ENCODE results near the gene PRDX6.
"Not testable (repeated sequence)": the region's sequence is repeated elsewhere in the genome, so short reads cannot be mapped to it uniquely, and the experiment has no call there.

Gene PRDX6, protein sequence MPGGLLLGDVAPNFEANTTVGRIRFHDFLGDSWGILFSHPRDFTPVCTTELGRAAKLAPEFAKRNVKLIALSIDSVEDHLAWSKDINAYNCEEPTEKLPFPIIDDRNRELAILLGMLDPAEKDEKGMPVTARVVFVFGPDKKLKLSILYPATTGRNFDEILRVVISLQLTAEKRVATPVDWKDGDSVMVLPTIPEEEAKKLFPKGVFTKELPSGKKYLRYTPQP

DNA sequence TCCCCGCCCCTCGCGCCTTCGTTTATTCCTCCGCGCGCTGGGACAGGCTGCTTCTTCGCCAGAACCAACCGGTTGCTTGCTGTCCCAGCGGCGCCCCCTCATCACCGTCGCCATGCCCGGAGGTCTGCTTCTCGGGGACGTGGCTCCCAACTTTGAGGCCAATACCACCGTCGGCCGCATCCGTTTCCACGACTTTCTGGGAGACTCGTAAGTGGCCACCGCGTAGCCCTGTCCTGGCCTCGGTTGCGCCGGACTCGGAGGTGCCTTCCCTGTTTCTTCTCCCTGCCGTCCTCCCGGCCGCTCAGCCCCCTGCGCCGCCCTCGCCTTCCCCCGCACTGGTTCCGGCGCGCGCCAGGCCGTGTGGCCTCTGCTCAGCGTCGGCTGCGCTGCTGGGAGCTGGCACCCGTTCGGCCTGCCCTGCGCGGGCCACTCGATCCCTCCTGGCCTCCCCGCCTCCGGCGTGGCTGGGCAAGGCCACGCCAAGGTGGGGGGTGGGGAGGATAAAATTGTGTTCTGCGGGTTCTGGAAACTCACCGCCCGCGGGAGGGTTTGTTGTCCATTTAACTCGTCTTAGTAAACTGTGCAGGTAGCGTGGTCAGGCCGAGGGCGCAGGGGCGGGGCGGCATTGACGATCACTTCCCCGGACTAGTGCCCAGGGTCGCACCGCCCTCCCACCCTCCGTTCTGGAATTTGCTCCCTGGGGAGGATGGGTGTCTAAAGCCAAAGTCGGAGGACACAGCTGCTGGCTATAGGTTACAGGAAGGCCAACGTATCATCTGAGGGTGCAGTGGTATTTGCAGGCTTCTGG lies at the start of gene PRDX6:
Gene PRDX6 (plus strand): TSS at position 50 of the 808 bp plus-strand sequence. CDS start 63 bp downstream, at position 113.
- peak in 42 of 51 donors; percentile 36 to 98 (median 84) for DNase-seq

DNA sequence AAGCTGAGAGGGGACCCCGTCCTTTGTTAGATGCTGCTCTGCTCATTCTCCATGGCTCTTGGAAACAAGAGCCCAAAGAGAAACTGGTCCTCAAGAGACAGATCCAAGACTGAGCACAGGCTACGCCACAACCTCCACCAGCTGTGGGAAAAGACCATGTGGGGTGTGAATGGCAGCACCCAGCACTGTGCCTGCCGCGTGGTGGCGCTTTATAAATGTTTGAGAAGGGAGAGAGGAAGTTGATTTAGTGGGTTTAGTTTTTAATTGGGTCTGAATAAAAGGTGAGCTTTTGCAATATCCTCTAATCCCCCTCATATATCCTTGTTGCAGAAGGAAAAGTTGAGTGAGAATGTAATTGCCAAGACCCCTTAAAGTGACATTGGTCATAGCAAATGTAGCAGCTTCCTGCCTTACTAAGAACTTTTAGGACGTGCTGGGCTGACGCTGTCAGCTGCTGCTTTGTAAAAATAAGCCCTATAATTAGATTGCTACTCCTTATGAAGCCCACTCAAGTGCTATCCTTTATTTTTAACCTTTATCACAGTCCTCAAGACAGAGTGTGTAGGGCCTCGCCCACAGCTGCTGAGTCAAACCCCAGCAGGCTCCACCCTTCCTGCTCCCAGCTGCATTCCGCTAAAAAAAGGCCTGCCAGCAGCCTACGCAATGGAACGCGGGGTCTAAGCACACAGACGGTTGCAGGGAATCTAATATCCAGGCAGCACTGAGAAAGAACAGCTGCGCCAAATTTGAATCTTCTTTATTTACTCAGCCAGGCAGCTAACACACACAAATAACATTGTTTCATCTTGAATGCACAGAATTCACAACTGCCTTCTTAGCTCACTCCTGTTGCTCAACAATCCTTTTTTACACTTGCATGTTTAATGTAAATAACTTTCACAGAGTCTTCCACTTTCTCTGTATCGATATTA lies 47.4 kb upstream of the PRDX6 start:
- DNase-seq = peak in 47 of 51 donors; percentile 6 to 88 (median 47)

DNA sequence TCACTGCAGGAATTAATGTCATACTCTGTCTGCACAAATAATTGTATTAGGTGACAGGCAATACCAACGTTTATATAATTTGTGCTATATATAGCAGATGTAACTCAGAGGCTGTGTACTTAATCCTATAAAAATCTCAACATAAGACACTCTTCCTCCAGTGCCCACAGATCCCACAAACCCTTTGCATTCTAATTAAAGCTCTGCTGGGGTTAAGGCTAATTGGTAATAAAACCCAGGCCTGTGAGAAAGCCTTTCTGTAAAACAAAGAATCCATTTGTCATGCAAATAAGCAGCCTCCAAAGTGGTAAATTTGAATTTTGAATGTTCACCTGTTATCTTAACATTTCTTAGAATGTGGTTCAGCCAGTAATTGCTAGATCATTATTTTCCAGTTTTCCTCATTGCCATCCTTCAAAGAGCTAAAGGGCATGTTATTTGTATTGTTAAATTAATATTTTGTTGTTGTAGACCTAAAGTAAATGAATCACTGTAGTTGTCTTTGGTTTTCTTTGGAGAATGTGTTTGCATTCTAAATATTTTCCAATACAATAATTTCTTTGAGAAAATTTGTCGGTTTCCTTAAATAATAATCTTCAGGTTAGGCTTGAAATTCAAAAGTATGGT lies 46.3 kb upstream of the PRDX6 start:
- DNase-seq = no peak

DNA sequence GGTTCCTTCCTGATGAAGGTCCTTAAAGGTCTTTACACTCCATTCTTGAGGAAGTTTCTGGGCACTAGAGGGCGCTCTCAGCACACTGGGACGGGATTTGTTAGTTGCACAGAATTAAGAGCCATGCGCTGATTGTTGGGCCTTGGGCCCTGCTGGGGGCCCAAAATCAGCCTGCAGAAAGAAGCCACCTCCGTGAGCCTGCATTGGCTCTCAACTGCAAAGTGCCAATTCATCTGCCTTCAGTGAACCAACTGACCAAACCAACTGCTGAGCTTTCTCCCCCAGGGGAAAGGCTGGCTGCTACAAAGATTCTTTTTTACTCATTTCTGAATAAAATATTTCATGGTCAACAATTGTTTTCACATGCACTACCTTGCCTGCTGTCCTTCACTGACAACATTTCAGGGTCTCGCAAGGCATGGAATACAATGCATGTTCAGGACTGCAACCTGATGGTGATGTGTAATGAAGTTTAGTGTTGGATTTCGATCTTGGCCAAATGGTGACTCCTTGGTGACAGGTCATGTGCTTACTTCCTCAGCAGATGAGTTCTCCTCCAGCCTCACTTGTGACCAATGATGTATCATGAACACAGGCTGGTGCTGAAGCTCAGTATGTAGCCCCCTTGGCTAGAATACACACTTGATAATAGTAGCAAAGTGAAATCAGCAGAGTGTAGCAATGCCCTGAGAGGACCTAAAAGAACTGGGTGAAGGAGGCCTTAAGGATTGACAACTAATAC lies 45.7 kb upstream of the PRDX6 start:
- DNase-seq = peak in 49 of 51 donors; percentile 7 to 98 (median 63)

DNA sequence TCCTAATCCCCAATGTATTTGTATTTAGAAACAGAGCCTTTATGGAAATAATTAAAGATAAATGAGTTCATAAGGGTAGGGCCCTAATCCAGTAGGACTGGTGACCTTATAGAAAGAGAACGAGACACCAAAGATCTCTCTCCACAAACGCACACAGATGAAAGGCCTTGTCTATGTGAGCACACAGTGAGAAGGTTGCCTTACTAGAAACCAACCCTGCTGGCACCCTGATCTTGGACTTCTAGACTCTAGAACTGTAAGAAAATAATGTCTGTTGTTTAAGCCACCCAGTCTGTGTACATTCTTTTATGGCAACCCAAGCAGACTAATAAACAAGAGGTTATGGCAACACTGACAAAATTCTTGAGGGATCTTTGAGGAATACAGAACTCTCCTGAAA lies 44.8 kb upstream of the PRDX6 start:
- no peak for DNase-seq

DNA sequence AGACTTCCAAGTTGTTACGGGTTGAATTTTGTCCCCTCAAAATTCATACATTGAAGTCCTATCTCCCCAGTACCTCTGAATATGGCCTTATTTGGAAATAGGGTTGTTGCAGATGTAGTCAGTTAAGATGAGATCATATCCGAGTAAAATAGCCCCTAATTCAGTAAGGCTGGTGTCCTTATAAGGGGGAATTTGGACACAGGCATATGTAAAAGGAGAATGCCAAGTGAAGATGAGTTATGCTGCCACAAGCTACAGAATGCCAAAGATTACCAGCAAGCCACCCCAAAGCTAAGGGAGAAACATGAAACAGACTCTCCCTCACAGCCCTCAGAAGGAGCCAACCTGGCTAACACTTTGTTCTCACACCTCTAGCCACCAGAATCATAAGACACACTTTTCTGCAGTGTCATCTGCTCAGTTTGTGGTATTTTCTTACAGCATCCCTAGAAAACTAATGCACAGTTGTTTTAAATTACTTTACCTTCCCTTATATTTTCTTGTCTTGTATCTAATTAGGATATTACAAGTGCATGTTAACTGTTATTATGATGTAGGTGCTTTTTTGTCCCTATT lies 43.3 kb upstream of the PRDX6 start:
- DNase-seq = no peak

DNA sequence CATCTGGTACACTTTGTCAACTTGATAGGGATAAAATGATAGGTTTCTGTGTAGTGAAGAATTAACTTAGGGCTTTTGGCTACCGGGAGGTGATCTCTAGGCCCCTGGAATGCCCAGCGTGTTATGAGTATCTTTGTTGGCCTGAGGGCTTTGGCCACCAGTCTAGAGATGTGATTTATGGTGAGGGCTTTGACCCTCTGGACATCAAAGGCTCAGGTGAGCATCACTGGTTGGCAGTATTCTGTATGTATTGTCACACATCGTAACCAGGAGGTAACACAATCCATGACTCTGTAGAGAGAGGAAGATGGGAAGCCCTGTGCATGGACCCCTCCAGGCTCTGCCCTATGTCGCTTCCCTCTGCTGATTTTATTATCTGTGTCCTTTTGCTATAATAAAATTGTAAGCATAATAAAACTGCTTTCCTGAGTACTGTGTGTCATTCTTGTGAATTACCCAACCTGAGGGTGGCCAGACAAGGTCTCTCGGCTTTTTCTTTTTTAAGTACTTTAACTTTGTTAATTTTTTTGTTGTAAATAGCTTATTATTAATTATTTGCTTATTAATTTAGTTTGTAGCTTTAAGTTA lies 40.2 kb upstream of the PRDX6 start:
- DNase-seq = no peak

DNA sequence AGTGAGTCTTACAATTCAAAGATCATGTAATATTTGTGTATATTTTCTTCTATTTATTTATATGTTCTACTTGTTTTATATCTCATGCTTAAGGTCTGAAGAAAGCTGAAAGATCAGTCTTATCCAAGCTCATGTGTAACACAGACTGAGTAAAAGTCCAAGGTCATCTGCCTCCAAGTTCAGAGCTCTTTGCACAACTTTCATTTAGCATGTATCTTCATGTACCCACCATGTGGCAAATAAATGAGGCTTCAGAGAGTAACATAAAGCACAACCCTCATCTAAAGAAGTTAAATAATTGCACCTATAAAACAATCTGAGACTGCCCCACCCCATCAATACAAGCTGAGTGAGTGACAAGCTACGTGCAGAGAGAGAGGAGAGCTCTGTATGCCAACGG lies 38.5 kb upstream of the PRDX6 start:
- DNase-seq = no peak

DNA sequence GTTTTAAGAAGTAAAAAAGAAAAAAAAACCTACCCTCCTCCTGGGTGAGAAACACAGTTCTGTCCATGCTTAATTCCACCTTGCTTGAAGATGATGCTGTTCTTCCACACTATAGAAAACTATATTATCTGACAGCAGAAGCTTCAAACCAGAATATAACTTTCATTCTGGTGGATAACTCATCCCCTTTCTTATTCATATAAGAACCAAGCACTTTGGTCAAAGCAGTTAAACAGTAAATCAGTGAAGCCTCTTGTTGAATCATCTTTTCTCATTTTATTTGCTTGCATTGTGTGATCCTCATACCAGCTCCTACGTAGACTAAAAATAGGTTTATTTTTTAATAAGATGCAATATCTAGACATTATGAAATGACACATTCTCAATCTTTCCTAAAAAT lies 36.7 kb upstream of the PRDX6 start:
- no peak for DNase-seq

DNA sequence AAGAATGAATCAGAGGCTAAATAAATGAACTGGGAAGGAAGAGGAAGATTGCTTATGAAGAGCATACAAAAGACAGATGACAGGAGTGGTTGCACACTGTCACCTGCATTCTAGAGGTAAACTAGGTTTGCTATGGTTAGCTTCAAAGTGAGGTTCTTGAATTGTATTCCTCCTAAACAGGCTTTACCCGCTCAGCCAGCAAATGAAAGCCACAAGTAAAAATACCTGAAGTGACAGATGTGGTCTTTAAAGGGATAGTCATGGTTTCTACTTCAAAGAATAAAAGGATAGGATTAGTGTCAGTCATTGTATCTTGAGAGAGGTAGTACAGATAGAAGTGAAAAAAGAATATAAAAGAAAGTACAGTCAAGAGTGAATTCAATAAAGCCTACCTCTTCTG lies 32.4 kb upstream of the PRDX6 start:
- DNase-seq = no peak

DNA sequence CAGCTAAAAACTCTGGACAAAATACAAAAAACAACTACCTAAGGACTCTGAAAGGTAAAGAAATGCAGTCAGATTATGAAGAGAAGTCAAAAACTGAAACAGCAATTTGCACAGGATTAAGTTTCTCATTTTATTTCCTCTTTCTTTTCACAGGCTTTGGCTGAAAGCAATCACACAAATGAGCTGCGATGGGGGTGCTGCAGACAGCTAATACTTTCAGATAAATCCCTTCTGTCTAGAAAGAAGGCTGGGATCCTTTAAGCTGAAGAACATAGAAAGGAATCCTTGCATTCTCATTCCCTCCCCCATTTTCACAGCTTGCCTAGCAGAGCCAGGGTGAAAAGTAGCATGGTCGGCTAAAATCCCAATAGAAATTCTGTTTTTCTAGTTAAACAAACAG lies 32.0 kb upstream of the PRDX6 start:
- DNase-seq = no peak

DNA sequence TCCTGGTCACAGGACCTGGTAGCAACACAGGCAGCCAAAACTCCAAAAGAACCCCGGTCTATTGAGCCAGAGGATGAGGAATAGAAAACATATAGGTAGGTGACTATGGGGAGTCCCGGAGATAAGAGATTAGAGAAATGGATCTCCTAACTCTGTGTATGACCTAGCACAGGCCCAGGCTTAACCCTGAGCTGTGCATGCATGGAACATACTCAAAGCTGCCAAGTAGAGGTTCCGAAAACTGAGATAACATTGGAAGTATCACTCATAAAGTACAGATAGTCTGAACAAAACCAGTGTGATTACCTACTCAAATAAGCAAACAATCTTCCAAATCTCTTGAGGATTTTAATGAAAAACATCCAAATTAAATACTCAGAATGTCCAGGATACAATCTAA lies 31.5 kb upstream of the PRDX6 start:
- no peak for DNase-seq

DNA sequence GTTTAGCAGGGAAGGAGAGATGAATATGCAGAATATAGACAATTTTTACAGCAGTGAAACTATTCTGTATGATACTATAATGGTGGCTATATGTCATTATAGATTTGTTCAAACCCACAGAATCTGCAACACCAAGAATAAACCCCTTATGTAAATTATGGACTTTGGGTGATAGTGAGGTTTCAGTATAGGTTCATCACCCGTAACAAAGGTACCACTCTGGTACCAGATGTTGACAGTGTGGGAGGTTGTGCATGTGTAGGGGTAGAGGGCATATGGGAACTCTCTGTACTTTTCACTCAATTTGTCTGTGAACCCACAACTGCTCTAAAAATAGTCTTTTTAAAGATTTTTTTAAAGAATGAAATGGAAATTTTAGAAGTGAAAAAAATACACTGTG lies 29.9 kb upstream of the PRDX6 start:
- no peak for DNase-seq

DNA sequence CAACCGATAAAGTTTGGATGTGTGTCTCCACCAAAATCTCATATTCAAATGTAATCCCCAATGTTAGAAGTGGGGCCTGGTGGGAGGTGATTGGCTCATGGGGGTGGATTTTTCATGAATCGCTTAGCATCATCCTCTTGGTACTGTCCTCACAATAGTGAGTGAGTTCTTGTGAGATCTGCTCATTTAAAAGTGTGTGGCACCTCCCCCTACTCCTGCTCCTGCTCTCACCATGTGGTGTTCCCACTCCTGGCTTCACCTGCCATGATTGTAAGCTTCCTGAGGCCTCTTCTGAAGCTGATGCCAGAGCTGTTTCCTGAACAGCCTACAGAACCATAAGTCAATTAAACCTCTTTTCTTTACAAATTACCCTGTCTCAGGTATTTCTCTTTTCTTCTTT lies 28.2 kb upstream of the PRDX6 start:
- no peak for DNase-seq

DNA sequence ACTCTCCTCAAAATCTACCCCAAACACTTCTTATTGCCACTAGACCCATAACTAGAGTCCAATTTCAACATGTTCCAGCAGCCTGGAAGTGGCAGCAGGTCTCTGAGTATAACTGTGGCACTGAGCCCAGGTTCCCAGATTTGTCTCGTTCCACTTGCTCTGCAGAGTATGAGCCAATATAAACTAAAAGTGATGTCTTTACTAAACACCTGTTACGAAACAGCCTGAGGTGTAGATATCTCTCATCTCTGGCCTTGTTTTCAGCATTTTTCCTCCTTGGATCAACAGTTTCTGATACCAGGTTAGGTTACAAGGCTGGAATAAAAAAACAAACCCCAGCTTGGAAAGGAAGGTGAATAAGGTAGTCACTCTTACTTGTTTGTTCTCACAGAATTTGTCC lies 25.2 kb upstream of the PRDX6 start:
- peak in 9 of 51 donors; percentile 5 to 31 (median 19) for DNase-seq

DNA sequence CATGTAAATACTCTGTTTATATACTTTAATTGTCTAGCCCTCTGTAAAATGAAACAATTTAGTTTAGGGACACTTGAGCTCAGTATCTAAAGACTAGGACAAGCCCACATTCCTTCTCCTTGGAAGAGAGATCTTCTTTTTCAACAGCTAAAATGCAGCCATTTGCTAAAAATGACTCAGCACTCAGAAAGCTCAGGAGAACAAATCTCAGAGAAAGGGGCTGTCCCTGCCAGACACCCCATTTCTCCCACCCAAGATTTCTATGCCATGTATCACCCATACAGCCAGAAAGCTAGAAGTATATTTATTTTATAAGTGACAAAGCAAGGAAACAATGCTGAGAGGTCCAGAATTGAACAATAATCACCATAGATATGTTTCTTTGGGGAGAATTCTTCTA lies 23.2 kb upstream of the PRDX6 start:
- no peak for DNase-seq

DNA sequence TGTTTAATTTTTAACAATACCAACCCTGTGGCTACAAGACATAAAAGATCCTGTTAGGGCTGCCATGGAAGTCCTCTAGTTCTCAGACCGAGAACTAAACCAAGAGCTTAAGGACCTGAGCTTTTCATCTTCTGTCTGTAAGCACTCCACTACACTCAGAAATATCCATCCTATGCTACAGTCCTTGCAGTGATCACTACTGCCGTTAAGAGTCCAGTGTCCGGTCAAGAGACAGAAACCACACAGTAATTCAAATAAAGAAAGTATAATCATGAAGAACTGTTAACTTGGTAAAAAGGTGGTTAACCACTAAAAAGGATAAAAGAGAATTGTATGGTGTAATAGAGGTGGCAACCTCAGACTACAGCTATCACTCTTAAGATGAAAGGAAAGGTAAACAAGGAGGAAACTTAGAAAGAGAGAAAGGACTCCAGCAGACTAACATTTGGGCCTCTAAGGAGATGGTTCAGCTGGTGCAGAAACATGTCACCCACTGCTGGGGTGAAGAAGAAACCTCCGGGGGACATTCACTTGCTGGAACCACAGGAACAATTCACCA lies 22.1 kb upstream of the PRDX6 start:
- DNase-seq = no peak

DNA sequence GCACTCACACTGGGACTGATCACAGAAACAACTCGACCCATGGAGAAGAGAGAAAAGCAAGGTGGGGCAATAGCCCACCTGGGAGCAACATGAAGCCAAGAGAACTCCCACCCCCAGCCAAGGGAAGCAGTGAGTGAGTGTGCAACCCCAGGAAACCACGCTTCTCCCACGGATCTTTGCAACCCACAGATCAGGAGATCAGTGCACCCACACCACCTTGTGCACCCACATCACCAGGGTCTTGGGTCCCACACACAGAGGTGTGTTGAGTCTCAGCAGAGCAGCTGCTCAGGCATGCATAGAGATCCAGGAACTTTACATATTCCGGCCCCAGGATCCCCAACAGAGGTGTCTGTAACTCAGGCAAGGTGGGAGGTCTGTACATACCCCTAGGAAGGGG lies 17.2 kb upstream of the PRDX6 start:
- no peak for DNase-seq

DNA sequence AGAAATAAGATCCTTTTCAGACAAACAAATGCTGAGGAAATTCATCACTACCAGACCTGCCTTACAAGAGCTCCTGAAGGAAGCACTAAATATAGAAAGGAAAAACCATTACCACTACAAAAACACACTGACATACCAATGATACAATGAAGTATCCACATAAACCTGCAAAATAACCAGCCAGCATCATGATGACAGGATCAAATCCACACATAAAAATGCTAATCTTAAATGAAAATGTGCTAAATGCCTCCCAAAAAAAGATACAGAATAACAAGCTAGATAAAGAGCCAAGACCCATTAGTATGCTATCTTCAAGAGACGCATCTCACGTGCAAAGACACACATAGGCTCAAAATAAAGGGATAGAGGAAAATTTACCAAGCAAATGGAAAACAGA lies 14.5 kb upstream of the PRDX6 start:
- DNase-seq = not testable (repeated sequence)

DNA sequence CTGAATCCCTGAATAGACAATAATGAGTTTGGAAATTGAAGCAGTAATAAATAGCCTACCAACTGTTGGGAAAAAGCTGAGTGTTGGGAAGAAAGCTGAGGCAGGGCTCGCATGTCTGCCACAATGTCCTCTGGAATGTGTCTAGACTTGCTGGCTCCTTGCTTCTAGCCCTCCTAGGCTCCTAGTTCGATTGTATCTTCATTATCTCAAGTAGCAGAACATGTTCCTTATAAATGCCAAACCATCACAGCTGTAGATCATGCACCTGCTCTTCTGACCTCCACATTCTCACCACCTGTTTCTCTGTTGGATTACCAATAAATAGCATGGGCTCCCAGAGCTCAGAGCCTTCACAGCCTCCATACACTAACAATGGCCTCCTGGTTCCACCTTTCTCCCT lies 12.9 kb upstream of the PRDX6 start:
- DNase-seq = not testable (repeated sequence)
